NK-92 (cell line): ENCODE measurements around the gene SLC6A6.

ENCODE experiments used
- DNase-seq: peaks from one replicate; lab custom pipeline; 2025; ENCODE audit not compliant: unreplicated experiment; lab: John Stamatoyannopoulos, UW

Gene SLC6A6

GRCh38 chr3:14517601-14518431 lies 115.4 kb downstream of the SLC6A6 start:
- DNase-seq = no peak

GRCh38 chr3:14518432-14518802 lies 116.0 kb downstream of the SLC6A6 start:
- DNase-seq = no peak

GRCh38 chr3:14518893-14519292 lies 116.5 kb downstream of the SLC6A6 start:
- DNase-seq = no peak

GRCh38 chr3:14519406-14519805 lies 117.0 kb downstream of the SLC6A6 start:
- DNase-seq = no peak

GRCh38 chr3:14520149-14520548 lies 117.7 kb downstream of the SLC6A6 start:
- no peak for DNase-seq

GRCh38 chr3:14520967-14521366 lies 118.6 kb downstream of the SLC6A6 start:
- DNase-seq = no peak

- DNase-seq = no peak
These were observed 119.2 kb downstream of the SLC6A6 start for GRCh38 chr3:14521611-14522010.

GRCh38 chr3:14522129-14522691 lies 119.8 kb downstream of the SLC6A6 start:
- no peak for DNase-seq

GRCh38 chr3:14522768-14523167 lies 120.4 kb downstream of the SLC6A6 start:
- no peak for DNase-seq

- no peak for DNase-seq
These were observed 121.4 kb downstream of the SLC6A6 start for GRCh38 chr3:14523792-14524191.

GRCh38 chr3:14524311-14524711 lies 121.9 kb downstream of the SLC6A6 start:
- no peak for DNase-seq

GRCh38 chr3:14524920-14525660 lies 122.7 kb downstream of the SLC6A6 start:
- DNase-seq = no peak

- no peak for DNase-seq
These were observed 123.6 kb downstream of the SLC6A6 start for GRCh38 chr3:14525685-14526631.

GRCh38 chr3:14528081-14528480 lies 125.7 kb downstream of the SLC6A6 start:
- no peak for DNase-seq

- DNase-seq = no peak
These were observed 129.5 kb downstream of the SLC6A6 start for GRCh38 chr3:14531856-14532395.

GRCh38 chr3:14532691-14533456 lies 130.5 kb downstream of the SLC6A6 start:
- no peak for DNase-seq

- DNase-seq = no peak
These were observed 131.1 kb downstream of the SLC6A6 start for GRCh38 chr3:14533457-14533958.

GRCh38 chr3:14534516-14535191 lies 132.2 kb downstream of the SLC6A6 start:
- DNase-seq = no peak

- DNase-seq = no peak
These were observed 133.2 kb downstream of the SLC6A6 start for GRCh38 chr3:14535616-14536015.
